Stomach (tissue), 9 donors: ENCODE data around the gene SNW1. TPM values are rescaled to one million over a fixed set of nuclear protein-coding genes. Genes with fewer than 3 reads are reported as not detected.
"Not testable (repeated sequence)": the region's sequence is repeated elsewhere in the genome, so short reads cannot be mapped to it uniquely, and the experiment has no call there.

Experiments
- DNase-seq, 2 donors: peaks; one replicate each; pipeline versions ENCODE4 v3.0.0 to v3.0.0-alpha.2; 2013 to 2019
- H3K27ac ChIP-seq, 5 donors: fragments of 200-600 bp in 4 of 5; sonication (generic) in 4 of 5; one replicate each; pipeline ENCODE4 v1.5.1; 2013 to 2019; ENCODE audit warnings: mild to moderate bottlenecking in 1 of 5, moderate library complexity in 1 of 5
- H3K27me3 ChIP-seq, 3 donors: fragments of 200-600 bp; sonication (generic); one replicate each; pipeline ENCODE4 v1.5.1; 2017 to 2019; ENCODE audit warnings: mixed run types in 1 of 3
- H3K36me3 ChIP-seq, 4 donors: fragments of 200-600 bp; sonication (generic); 1 replicate in 3 of 4; 2 replicates in 1 of 4; pipeline ENCODE4 v1.5.1; 2016 to 2019
- H3K4me1 ChIP-seq, 4 donors: fragments of 200-600 bp; sonication (generic); one replicate each; pipeline ENCODE4 v1.5.1; 2016 to 2019
- H3K4me3 ChIP-seq, 4 donors: fragments of 200-600 bp; sonication (generic) in 3 of 4; one replicate each; pipeline ENCODE4 v1.5.1; 2016 to 2019; ENCODE audit warnings: mild to moderate bottlenecking in 1 of 4
- H3K9me3 ChIP-seq, 4 donors: fragments of 200-600 bp; sonication (generic); one replicate each; pipeline ENCODE4 v1.5.1; 2016 to 2019
- CTCF ChIP-seq, 7 experiments: fragments of 450-650 bp in 4 of 7; fragments of 200-600 bp in 3 of 7; sonication (generic) in 3 of 7; IDR thresholded peaks; one replicate each; pipeline ENCODE4 v1.5.1; 2016 to 2019; ENCODE audit warnings: antibody characterized with exemption in 7 of 7, control low read depth in 2 of 7, mild to moderate bottlenecking in 1 of 7
- EP300 ChIP-seq: sonication (generic); formaldehyde crosslinking; IDR thresholded peaks from one replicate; pipeline ENCODE4 v1.6.1; 2017; ENCODE audit warnings: antibody characterized with exemption
- POLR2A ChIP-seq, 4 donors: fragments of 450-650 bp; IDR thresholded peaks; one replicate each; pipeline ENCODE4 v1.6.1; 2016; ENCODE audit warnings: antibody characterized with exemption in 4 of 4, control low read depth in 2 of 4, mild to moderate bottlenecking in 1 of 4, moderate library complexity in 1 of 4
- POLR2AphosphoS5 ChIP-seq, 3 donors: sonication (generic); formaldehyde crosslinking; IDR thresholded peaks; one replicate each; pipeline ENCODE4 v1.6.1; 2016; ENCODE audit warnings: antibody characterized with exemption in 3 of 3
- WGBS, 5 donors: extraction: QIAGEN DNeasy Blood & Tissue Kit in 3 of 5; methylation state at CpG; one replicate each; pipeline versions ENCODE4 v1.1.5 to v1.1.7; 2013 to 2018; 5-methylcytosine and 5-hydroxymethylcytosine counted together
- intact Hi-C: fragments of 100-400 bp; cut with DNase I; formaldehyde crosslinking; loops from one replicate; pipeline ENCODE4 v1.15.1; 2023; ENCODE audit warnings: low total_unique reads
- polyA plus RNA-seq, 3 donors: library from polyadenylated mRNA; stranded (reverse); fragments of 200-250 nt; gene quantifications; one replicate each; pipeline ENCODE4 v1.2.3, GENCODE V29; 2013
- total RNA-seq, 5 donors: library from RNA; depleted of rRNA; stranded (reverse); fragments of >200 nt; gene quantifications; one replicate each; pipeline versions ENCODE4 v1.1.0 to v1.2.3, GENCODE V29; 2014 to 2016
- donor health status: healthy with polysubstance abuse.
- donor health status: Bipolar disorder and iron deficiency.
- donor health status: healthy.

Gene SNW1
- total and polyA plus RNA-seq, 8 donors: 8.2 to 152 (median 41.5) TPM

- Histone ChIP-seq H3K27ac (no peak overlapping the region), H3K9me3 (no peaks in the 10 kb centered on the region), H3K27me3 (no peaks in the 10 kb centered on the region), H3K36me3 (no peaks in the 10 kb centered on the region), H3K4me3 (no peak overlapping the region), H3K4me1 (peaks cover 6 to 12% (median 10%) of the 10 kb centered on the region in 4 donors)
- TF ChIP-seq CTCF (IDR thresholded peaks at IDR 0.05) (no peak), POLR2A (IDR thresholded peaks at IDR 0.05) (no peak), POLR2AphosphoS5 (IDR thresholded peaks at IDR 0.05) (no peak), EP300 (no peak)
- intact Hi-C loops: no loop called here
- no peak for DNase-seq
- 56 to 67% (median 62%) methylated on average over 6 of the region's 6 CpGs for WGBS, 5 donors
Observed at GRCh38 chr14:77804592-77804991, 43.6 kb upstream of the SNW1 start.

- intact Hi-C loops: no loop called here
Observed at GRCh38 chr14:77800814-77801213, 39.9 kb upstream of the SNW1 start.

GRCh38 chr14:77799863-77800730 lies 39.1 kb upstream of the SNW1 start, which contains the start of gene ADCK1:
Gene ADCK1, plus strand, starts transcription at chr14:77800109. Its CDS starts 18,870 bp downstream, at chr14:77818979.
- DNase-seq: peak; percentile 90 to 94
- Histone ChIP-seq H3K27me3 (no peaks in the 10 kb centered on the region), H3K4me1 (peaks cover 6 to 17% (median 11%) of the 10 kb centered on the region in 4 donors), H3K27ac (peak within 1 kb of the TSS; percentile 90 to 94 (median 94)), H3K36me3 (no peaks in the 10 kb centered on the region), H3K4me3 (peak within 1 kb of the TSS; percentile 69 to 94 (median 86)), H3K9me3 (no peaks in the 10 kb centered on the region)
- intact Hi-C loops: no loop called here
- TF ChIP-seq EP300: no peak
- TF ChIP-seq CTCF (IDR thresholded peaks at IDR 0.05): peak in 4 of 7 experiments; percentile 13 to 34 (median 22)
- TF ChIP-seq POLR2AphosphoS5 (IDR thresholded peaks at IDR 0.05): peak; percentile 0 to 75 (median 55)
- WGBS, 5 donors: 0 to 1% (median 0%) methylated on average over 32 to 66 of the region's 66 CpGs

More at GRCh38 chr14:77800814-77801213, 39.9 kb upstream of the SNW1 start:
- DNase-seq: no peak
- no peaks in the 10 kb centered on the region for H3K36me3 ChIP-seq
- H3K27me3 ChIP-seq: no peaks in the 10 kb centered on the region
- H3K4me1 ChIP-seq: peaks cover 6 to 17% (median 11%) of the 10 kb centered on the region in 4 donors
- peak overlapping the region; percentile 69 to 94 (median 86) for H3K4me3 ChIP-seq
- H3K27ac ChIP-seq: peak overlapping the region in 4 of 5 donors; percentile 90 to 94 (median 93)
- 65 to 80% (median 78%) methylated on average over 1 of the region's 1 CpG for WGBS, 5 donors
- no peak for TF ChIP-seq EP300
- no peak for TF ChIP-seq CTCF (IDR thresholded peaks at IDR 0.05)
- no peak for TF ChIP-seq POLR2AphosphoS5 (IDR thresholded peaks at IDR 0.05)
- TF ChIP-seq POLR2A (IDR thresholded peaks at IDR 0.05): no peak
- no peaks in the 10 kb centered on the region for H3K9me3 ChIP-seq

- H3K4me3 ChIP-seq: peak overlapping the region; percentile 69 to 94 (median 86)
- DNase-seq, H3K27me3 ChIP-seq, intact Hi-C loops, H3K9me3 ChIP-seq, H3K36me3 ChIP-seq: not testable (repeated sequence)
- H3K4me1 ChIP-seq: peaks cover 6 to 17% (median 11%) of the 10 kb centered on the region in 4 donors
- 69 to 76% (median 73%) methylated on average over 13 of the region's 13 CpGs for whole genome bisulfite sequencing, 5 donors
- H3K27ac ChIP-seq: peak overlapping the region in 4 of 5 donors; percentile 90 to 94 (median 93)
Observed at GRCh38 chr14:77799456-77799855, 38.5 kb upstream of the SNW1 start.
